HepG2 (cell line): ENCODE results near the gene G0S2. TPM values are rescaled to one million over a fixed set of nuclear protein-coding genes. Genes with fewer than 3 reads are reported as not detected.

Experiments used
- ATAC-seq: fragments of 200-7000 bp; cut with Tn5 transposase; 3 replicates; pipeline ENCODE4 v1.9.1; 2020; ENCODE audit warnings: mild to moderate bottlenecking, moderate library complexity
- BruUV-seq: library from RNA; stranded (reverse); fragments of 400-500 nt; replicated peaks from 2 replicates; lab custom pipeline; 2021; lab: Mats Ljungman, UMichigan
- CTCF ChIA-PET: fragments of 300-600 bp; formaldehyde crosslinking; extraction: SDS; loops from one replicate; lab custom pipeline; 2021; ENCODE audit warnings: low total read pairs, inconsistent platforms, low intra/inter-chr PET ratio; lab: Yijun Ruan, JAX
- POLR2A ChIA-PET: fragments of 350-600 bp; sonication (Branson Sonifier 250); formaldehyde crosslinking; loops from one replicate; lab custom pipeline; 2020; ENCODE audit warnings: antibody characterized with exemption, inconsistent platforms; lab: Yijun Ruan, JAX
- DNase-seq: peaks from one replicate; pipeline ENCODE4 v3.0.0-alpha.2; 2015; ENCODE audit warnings: low spot score
- FAIRE-seq: peaks from 3 replicates; lab custom pipeline; 2011; peaks lifted over from hg19 to GRCh38; lab: Jason Lieb, UNC
- H2AFZ ChIP-seq: one replicate; pipeline ENCODE4 v1.6.1; 2011; ENCODE audit warnings: low read length, inconsistent platforms
- H3K27ac ChIP-seq: fragments of 300-600 bp; 3 replicates; pipeline ENCODE4 v1.8.0; 2011; ENCODE audit warnings: mixed run types, mild to moderate bottlenecking, mixed read lengths, low read length, inconsistent platforms; ENCODE audit not compliant: insufficient read depth; ENCODE audit errors: extremely low read length
- H3K27me3 ChIP-seq, 2 experiments: fragments of 200-600 bp in 1 of 2; 2 replicates in 1 of 2; 3 replicates in 1 of 2; pipeline versions ENCODE4 v1.6.0 to v1.8.0; 2011; ENCODE audit warnings: low read length in 2 of 2, mild to moderate bottlenecking in 2 of 2, moderate library complexity in 2 of 2, inconsistent platforms in 1 of 2; ENCODE audit not compliant: insufficient read depth in 2 of 2, control insufficient read depth in 1 of 2
- H3K36me3 ChIP-seq, 2 experiments: fragments of 200-600 bp in 1 of 2; replicated peaks in 1 of 2; 2 replicates in 1 of 2; 3 replicates in 1 of 2; pipeline versions ENCODE4 v1.5.1 to v1.8.0; 2011; ENCODE audit warnings: low read length in 2 of 2, inconsistent platforms in 1 of 2; ENCODE audit not compliant: insufficient read depth in 2 of 2, control insufficient read depth in 1 of 2
- H3K4me1 ChIP-seq: 2 replicates; pipeline ENCODE4 v1.5.1; 2012; ENCODE audit warnings: low read length, inconsistent platforms; ENCODE audit not compliant: insufficient read depth
- H3K4me2 ChIP-seq: 2 replicates; pipeline ENCODE4 v1.6.0; 2011; ENCODE audit warnings: low read depth, low read length, inconsistent platforms
- H3K4me3 ChIP-seq, 3 experiments: fragments of 200-600 bp in 1 of 3; sonication (generic), shearing (Covaris generic) in 1 of 3; replicated peaks in 1 of 3; 2 replicates each; pipeline ENCODE4 v1.5.1; 2011 to 2016; ENCODE audit warnings: low read length in 3 of 3, inconsistent platforms in 2 of 3, low read depth in 2 of 3, mild to moderate bottlenecking in 2 of 3, control low read depth in 1 of 3, mixed read lengths in 1 of 3; ENCODE audit not compliant: insufficient read depth in 1 of 3
- H3K79me2 ChIP-seq: one replicate; pipeline ENCODE4 v1.6.1; 2011; ENCODE audit warnings: low read length, inconsistent platforms; ENCODE audit not compliant: insufficient read depth
- H3K9ac ChIP-seq: 2 replicates; pipeline ENCODE4 v1.6.0; 2011; ENCODE audit warnings: mild to moderate bottlenecking, low read depth, low read length, inconsistent platforms; ENCODE audit not compliant: insufficient read depth
- H3K9me3 ChIP-seq: 2 replicates; pipeline ENCODE4 v1.5.1; 2012; ENCODE audit warnings: mild to moderate bottlenecking, low read length
- H4K20me1 ChIP-seq: 2 replicates; pipeline ENCODE4 v1.6.0; 2011; ENCODE audit warnings: inconsistent platforms, mild to moderate bottlenecking, low read length, moderate library complexity; ENCODE audit not compliant: insufficient read depth
- AGO2 ChIP-seq: fragments of 200-400 bp; formaldehyde crosslinking; optimal IDR thresholded peaks from 2 replicates; pipeline ENCODE3; 2017; ENCODE audit warnings: mild to moderate bottlenecking, low read depth, low read length, moderate library complexity
- BRD4 ChIP-seq: sonication (generic); formaldehyde crosslinking; IDR thresholded peaks from 2 replicates; pipeline ENCODE4 v1.4.0; 2020; ENCODE audit warnings: missing genetic modification reagents
- MAFK ChIP-seq, 2 experiments: IDR thresholded peaks in 1 of 2; conservative IDR thresholded peaks in 1 of 2; 2 replicates each; pipeline ENCODE4 v1.6.1; 2011; ENCODE audit warnings: improper control_type of control experiment in 2 of 2, low read length in 2 of 2
- MIER3 ChIP-seq: IDR thresholded peaks from 2 replicates; pipeline ENCODE4 v1.6.1; 2016; ENCODE audit warnings: missing compliant biosample characterization, borderline replicate concordance
- PAF1 ChIP-seq: IDR thresholded peaks from 2 replicates; pipeline ENCODE4 v1.6.1; 2016; ENCODE audit warnings: missing genetic modification reagents, missing compliant biosample characterization
- PHF20 ChIP-seq: sonication (generic); formaldehyde crosslinking; IDR thresholded peaks from 2 replicates; pipeline ENCODE4 v1.5.0; 2020; ENCODE audit warnings: mild to moderate bottlenecking, missing genetic modification reagents
- SMAD9 ChIP-seq: sonication (generic); formaldehyde crosslinking; IDR thresholded peaks from 2 replicates; pipeline ENCODE4 v1.5.1; 2020; ENCODE audit warnings: mild to moderate bottlenecking, missing genetic modification reagents
- SMARCE1 ChIP-seq: fragments of 450-650 bp; IDR thresholded peaks from 2 replicates; pipeline ENCODE4 v1.6.1; 2017; ENCODE audit warnings: borderline replicate concordance
- ZNF430 ChIP-seq: sonication (generic); formaldehyde crosslinking; IDR thresholded peaks from 2 replicates; pipeline ENCODE4 v1.9.0; 2021; ENCODE audit warnings: mild to moderate bottlenecking, missing genetic modification reagents
- ZNF468 ChIP-seq: sonication (generic); formaldehyde crosslinking; IDR thresholded peaks from 2 replicates; pipeline ENCODE4 v1.8.0; 2022; ENCODE audit warnings: mild to moderate bottlenecking, moderate library complexity, missing genetic modification reagents
- WGBS: methylation state at CpG from one replicate; pipeline ENCODE4 v1.1.6; 2017; ENCODE audit warnings: low lambda C conversion rate; 5-methylcytosine and 5-hydroxymethylcytosine counted together
- in situ Hi-C: cut with HindIII; loops from 2 replicates; pipeline ENCODE4 v1.10.0; 2017; ENCODE audit warnings: low pct_unique_long_range_greater_than_20kb; ENCODE audit not compliant: extremely low pct_ligation_motif_present
- intact Hi-C: fragments of 100-400 bp; cut with micrococcal nuclease; formaldehyde crosslinking; loops from one replicate; pipeline ENCODE4 v1.10.0; 2022; ENCODE audit not compliant: unreplicated experiment
- polyA plus RNA-seq, 8 experiments: library from polyadenylated mRNA; depleted of rRNA in 3 of 8; stranded (reverse) in 7 of 8; unstranded in 1 of 8; fragments of >200 nt; fragmentation: Illumina TruSeq in 4 of 8; extraction: Trizol in 4 of 8; gene quantifications; 2 replicates each; pipeline versions ENCODE4 v1.2.1 to v1.2.3, GENCODE V29; 2011 to 2016; ENCODE audit warnings: low read depth in 4 of 8, missing spikeins in 1 of 8, mixed read lengths in 1 of 8; ENCODE audit not compliant: insufficient read depth in 1 of 8
- total RNA-seq, 5 experiments: library from RNA; depleted of rRNA; stranded (reverse); fragments of >200 nt; fragmentation: Illumina TruSeq; extraction: Trizol; gene quantifications; 2 replicates each; pipeline ENCODE4 v1.2.3, GENCODE V29; 2016; ENCODE audit warnings: low read depth in 1 of 5

The G0S2 gene
- total and polyA plus RNA-seq, 2 of the 13 experiments (the other 11 are each of a cell fraction or from before 2014, with no cell fraction given): not detected

DNA sequence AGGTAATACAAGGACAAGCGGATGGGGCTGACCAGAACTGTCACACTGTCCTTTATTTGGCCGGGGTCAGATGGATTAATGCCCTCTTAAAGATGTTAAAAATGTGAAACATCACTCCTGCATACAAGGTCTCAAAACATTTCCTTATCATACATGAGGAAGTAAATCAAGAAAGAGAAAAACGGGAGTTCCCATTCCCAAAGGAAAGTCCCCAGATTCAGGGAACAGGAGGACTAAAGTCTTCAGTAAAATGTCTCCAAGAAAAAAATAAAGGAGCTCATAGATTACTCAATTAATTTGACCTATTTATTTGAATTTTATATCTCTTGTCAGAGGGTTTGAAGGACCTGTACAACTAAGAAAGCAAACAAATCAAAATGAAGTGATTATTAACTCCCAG is 16.0 kb downstream of the G0S2 start:
- 8% methylated on average over 3 of the region's 3 CpGs for WGBS
- H3K27ac ChIP-seq: no peak overlapping the region
- ATAC-seq: no peak
- H4K20me1 ChIP-seq: no peaks in the 10 kb centered on the region
- BruUV-seq: no TSS peak
- no peak overlapping the region for H3K4me3 ChIP-seq
- no peaks in the 10 kb centered on the region for H3K4me1 ChIP-seq
- H2AFZ ChIP-seq: no peak overlapping the region
- H3K27me3 ChIP-seq: no peaks in the 10 kb centered on the region
- in situ Hi-C loops: loop anchor here (5.0 kb wide), 1 partner anchor 114 kb away; no protein-coding TSS in a partner anchor
- no peak overlapping the region for H3K9ac ChIP-seq
- no peak for FAIRE-seq
- H3K9me3 ChIP-seq: no peaks in the 10 kb centered on the region
- intact Hi-C loops: no loop called here
- H3K79me2 ChIP-seq: no peaks in the 10 kb centered on the region
- ChIA-PET CTCF (no interaction called here), POLR2A (no interaction called here)
- H3K4me2 ChIP-seq: no peak overlapping the region
- DNase-seq: no peak
- TF ChIP-seq ZNF468 (CRISPR knock-in tag) (no peak), PAF1 (no peak), ZNF430 (CRISPR knock-in tag) (no peak)
- no peaks in the 10 kb centered on the region for H3K36me3 ChIP-seq

DNA sequence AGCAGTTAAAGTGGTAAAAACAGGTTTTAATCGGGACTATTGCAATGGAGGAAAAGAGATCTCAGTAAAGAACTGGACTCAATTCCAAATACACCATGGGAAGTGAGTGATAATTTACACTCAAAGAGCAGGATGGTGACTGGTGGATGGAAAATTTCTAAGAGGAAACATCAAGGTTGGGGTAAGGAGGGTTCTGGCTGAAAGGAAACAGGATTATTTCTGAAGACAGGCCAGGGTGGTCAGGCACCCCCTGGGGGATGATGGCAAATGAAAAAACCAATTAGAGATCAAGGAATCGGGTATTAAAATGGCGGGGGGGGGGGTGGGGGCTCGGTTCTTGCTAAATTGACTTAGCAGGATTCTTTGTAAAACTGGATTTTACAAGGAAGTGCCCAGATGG is 17.1 kb downstream of the G0S2 start:
- in situ Hi-C loops: loop anchor here (5.0 kb wide), 1 partner anchor 115 kb away; no protein-coding TSS in a partner anchor

More for the DNA sequence above, 17.1 kb downstream of the G0S2 start:
- BruUV-seq: no TSS peak
- no peaks in the 10 kb centered on the region for H3K79me2 ChIP-seq
- CTCF ChIA-PET: interaction anchor here (1.1 to 1.7 kb wide), 5 partner anchors 46 to 123 kb away, joined by 4 to 16 read pairs (median 7); no protein-coding TSS in a partner anchor
- no peak overlapping the region for H3K4me3 ChIP-seq
- WGBS: 21% methylated on average over 4 of the region's 4 CpGs
- H3K27me3 ChIP-seq: no peaks in the 10 kb centered on the region
- no peaks in the 10 kb centered on the region for H4K20me1 ChIP-seq
- no peak overlapping the region for H3K4me2 ChIP-seq
- no peak overlapping the region for H3K27ac ChIP-seq
- H3K36me3 ChIP-seq: no peaks in the 10 kb centered on the region
- intact Hi-C loops: loop anchor here (2.0 kb wide), 1 partner anchor 123 kb away; no protein-coding TSS in a partner anchor
- H3K9ac ChIP-seq: no peak overlapping the region
- no peak overlapping the region for H2AFZ ChIP-seq
- FAIRE-seq (no peak), ATAC-seq (no peak), DNase-seq (no peak)
- no peaks in the 10 kb centered on the region for H3K9me3 ChIP-seq
- POLR2A ChIA-PET: no interaction called here
- no peak for TF ChIP-seq AGO2
- TF ChIP-seq MAFK (conservative IDR thresholded peaks at IDR 0.05 in 1 of 2, IDR thresholded peaks at IDR 0.05 in 1 of 2; ENCODE audit: low read length in 2 of 2): no peak
- TF ChIP-seq SMAD9 (CRISPR knock-in tag): no peak
- TF ChIP-seq PHF20 (CRISPR knock-in tag): no peak
- no peak for TF ChIP-seq MIER3
- TF ChIP-seq BRD4: no peak
- TF ChIP-seq SMARCE1: no peak
- H3K4me1 ChIP-seq: no peaks in the 10 kb centered on the region
